Lung (tissue), 12 donors: Measurements from ENCODE around the gene HDAC8. TPM values are rescaled to one million over a fixed set of nuclear protein-coding genes. Genes with fewer than 3 reads are reported as not detected.
"Not testable (repeated sequence)": the region's sequence is repeated elsewhere in the genome, so short reads cannot be mapped to it uniquely, and the experiment has no call there.

Experiments
- ATAC-seq: fragments of 200-7000 bp; cut with Tn5 transposase; one replicate; pipeline ENCODE4 v1.9.1; 2020; ENCODE audit warnings: moderate number of reproducible peaks; ENCODE audit not compliant: insufficient read depth, low FRiP score
- DNase-seq, 3 donors: peaks; one replicate each; pipeline ENCODE4 v3.0.0-alpha.2; 2013 to 2017
- H3K27ac ChIP-seq, 2 donors: one replicate each; pipeline ENCODE4 v1.5.1; 2013; ENCODE audit warnings: mild to moderate bottlenecking in 2 of 2, moderate library complexity in 2 of 2, control low read depth in 1 of 2, inconsistent platforms in 1 of 2, low read depth in 1 of 2, low read length in 1 of 2
- H3K27me3 ChIP-seq, 3 donors: one replicate each; pipeline ENCODE4 v1.5.1; 2013; ENCODE audit warnings: low read length in 2 of 3; ENCODE audit not compliant: control insufficient read depth in 3 of 3, insufficient read depth in 3 of 3
- H3K36me3 ChIP-seq, 4 donors: one replicate each; pipeline ENCODE4 v1.5.1; 2013; ENCODE audit warnings: low read length in 4 of 4, mild to moderate bottlenecking in 1 of 4, moderate library complexity in 1 of 4; ENCODE audit not compliant: control insufficient read depth in 4 of 4, insufficient read depth in 4 of 4
- H3K4me1 ChIP-seq, 5 donors: one replicate each; pipeline ENCODE4 v1.5.1; 2013; ENCODE audit warnings: low read length in 5 of 5, mild to moderate bottlenecking in 2 of 5, moderate library complexity in 1 of 5; ENCODE audit not compliant: control insufficient read depth in 5 of 5, insufficient read depth in 5 of 5
- H3K4me3 ChIP-seq: one replicate; pipeline ENCODE4 v1.5.1; 2013; ENCODE audit warnings: mild to moderate bottlenecking, control low read depth, moderate library complexity
- H3K9ac ChIP-seq, 2 donors: one replicate each; pipeline ENCODE4 v1.5.1; 2013; ENCODE audit warnings: low read length in 2 of 2, control low read depth in 1 of 2; ENCODE audit not compliant: insufficient read depth in 1 of 2
- H3K9me3 ChIP-seq, 4 donors: one replicate each; pipeline ENCODE4 v1.5.1; 2013; ENCODE audit warnings: low read length in 3 of 4, mild to moderate bottlenecking in 1 of 4, moderate library complexity in 1 of 4; ENCODE audit not compliant: control insufficient read depth in 4 of 4, insufficient read depth in 3 of 4
- WGBS, 2 donors: extraction: QIAGEN DNeasy Blood & Tissue Kit; methylation state at CpG; one replicate each; pipeline ENCODE4 v1.1.7; 2013; 5-methylcytosine and 5-hydroxymethylcytosine counted together
- polyA plus RNA-seq, 2 donors: library from polyadenylated mRNA; stranded (reverse); fragments of 200-250 nt; gene quantifications; one replicate each; pipeline ENCODE4 v1.2.1, GENCODE V29; 2013
- total RNA-seq, 2 donors: library from RNA; depleted of rRNA in 1 of 2; stranded (reverse); fragments of >200 nt in 1 of 2; gene quantifications; one replicate each; pipeline ENCODE4 v1.2.1, GENCODE V29; 2014 to 2021
- TF ChIP-seq, protein P1 (sequence below): IDR thresholded peaks from 2 replicates; pipeline ENCODE4 v1.5.1; 2012; ENCODE audit warnings: mild to moderate bottlenecking; ENCODE audit errors: control extremely low read depth, extremely low read depth
- donor health status: control.
- donor health status: control.
- donor health status: Bipolar disorder and iron deficiency.
- donor health status: healthy.
- donor health status: DM: yes; HTN: yes; CAD: no.

HDAC8 gene
- total and polyA plus RNA-seq, 4 donors: 17.4 to 60.6 (median 38.5) TPM

DNA sequence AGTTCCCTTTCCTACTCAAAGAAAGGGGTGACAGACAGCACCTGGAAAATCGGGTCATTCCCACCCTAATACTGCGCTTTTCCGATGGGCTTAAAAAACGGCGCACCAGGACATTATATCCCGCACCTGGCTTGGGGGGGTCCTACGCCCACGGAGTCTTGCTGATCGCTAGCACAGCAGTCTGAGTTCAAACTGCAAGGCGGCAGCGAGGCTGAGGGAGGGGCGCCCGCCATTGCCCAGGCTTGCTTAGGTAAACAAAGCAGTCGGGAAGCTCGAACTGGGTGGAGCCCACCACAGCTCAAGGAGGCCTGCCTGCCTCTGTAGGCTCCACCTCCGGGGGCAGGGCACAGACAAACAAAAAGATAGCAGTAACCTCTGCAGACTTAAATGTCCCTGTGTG, 131.9 kb downstream of the HDAC8 start:
- not testable (repeated sequence) for H3K9me3 ChIP-seq, H3K4me3 ChIP-seq, H3K27ac ChIP-seq, H3K4me1 ChIP-seq, ATAC-seq, H3K27me3 ChIP-seq, H3K9ac ChIP-seq, DNase-seq, H3K36me3 ChIP-seq
- 88 to 96% methylated on average over 15 to 16 of the region's 16 CpGs for WGBS, 2 donors

DNA sequence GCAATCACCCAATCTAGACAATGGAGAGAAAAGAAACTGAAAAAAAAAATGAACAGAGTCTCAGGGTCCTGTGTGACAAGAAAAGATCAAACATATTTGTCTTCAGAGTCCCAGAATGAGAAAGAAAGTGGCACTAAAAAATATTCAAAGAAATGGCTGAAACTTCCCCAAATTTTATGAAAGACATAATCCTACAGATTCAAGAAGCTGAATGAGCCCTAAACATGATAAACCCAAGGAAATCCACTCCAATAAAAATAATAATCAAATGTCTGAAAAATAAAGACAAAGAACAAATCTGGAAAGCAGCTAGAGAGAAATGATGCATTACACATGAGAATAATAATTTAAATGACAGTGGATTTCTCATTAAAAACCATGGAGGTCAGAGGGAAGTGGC, 136.6 kb downstream of the HDAC8 start:
- peaks cover 0 to 8% (median 3%) of the 10 kb centered on the region in 4 donors for H3K36me3 ChIP-seq
- H3K4me1 ChIP-seq: no peaks in the 10 kb centered on the region
- no peak overlapping the region for H3K9ac ChIP-seq
- ATAC-seq: no peak
- H3K4me3 ChIP-seq: no peak overlapping the region
- TF ChIP-seq, protein P1, sequence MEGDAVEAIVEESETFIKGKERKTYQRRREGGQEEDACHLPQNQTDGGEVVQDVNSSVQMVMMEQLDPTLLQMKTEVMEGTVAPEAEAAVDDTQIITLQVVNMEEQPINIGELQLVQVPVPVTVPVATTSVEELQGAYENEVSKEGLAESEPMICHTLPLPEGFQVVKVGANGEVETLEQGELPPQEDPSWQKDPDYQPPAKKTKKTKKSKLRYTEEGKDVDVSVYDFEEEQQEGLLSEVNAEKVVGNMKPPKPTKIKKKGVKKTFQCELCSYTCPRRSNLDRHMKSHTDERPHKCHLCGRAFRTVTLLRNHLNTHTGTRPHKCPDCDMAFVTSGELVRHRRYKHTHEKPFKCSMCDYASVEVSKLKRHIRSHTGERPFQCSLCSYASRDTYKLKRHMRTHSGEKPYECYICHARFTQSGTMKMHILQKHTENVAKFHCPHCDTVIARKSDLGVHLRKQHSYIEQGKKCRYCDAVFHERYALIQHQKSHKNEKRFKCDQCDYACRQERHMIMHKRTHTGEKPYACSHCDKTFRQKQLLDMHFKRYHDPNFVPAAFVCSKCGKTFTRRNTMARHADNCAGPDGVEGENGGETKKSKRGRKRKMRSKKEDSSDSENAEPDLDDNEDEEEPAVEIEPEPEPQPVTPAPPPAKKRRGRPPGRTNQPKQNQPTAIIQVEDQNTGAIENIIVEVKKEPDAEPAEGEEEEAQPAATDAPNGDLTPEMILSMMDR: no peak
- H3K9me3 ChIP-seq: peaks cover 0 to 5% (median 2%) of the 10 kb centered on the region in 4 donors
- H3K27me3 ChIP-seq: peaks cover 0 to 3% (median 1%) of the 10 kb centered on the region in 3 donors
- H3K27ac ChIP-seq: no peak overlapping the region
- no peak for DNase-seq

DNA sequence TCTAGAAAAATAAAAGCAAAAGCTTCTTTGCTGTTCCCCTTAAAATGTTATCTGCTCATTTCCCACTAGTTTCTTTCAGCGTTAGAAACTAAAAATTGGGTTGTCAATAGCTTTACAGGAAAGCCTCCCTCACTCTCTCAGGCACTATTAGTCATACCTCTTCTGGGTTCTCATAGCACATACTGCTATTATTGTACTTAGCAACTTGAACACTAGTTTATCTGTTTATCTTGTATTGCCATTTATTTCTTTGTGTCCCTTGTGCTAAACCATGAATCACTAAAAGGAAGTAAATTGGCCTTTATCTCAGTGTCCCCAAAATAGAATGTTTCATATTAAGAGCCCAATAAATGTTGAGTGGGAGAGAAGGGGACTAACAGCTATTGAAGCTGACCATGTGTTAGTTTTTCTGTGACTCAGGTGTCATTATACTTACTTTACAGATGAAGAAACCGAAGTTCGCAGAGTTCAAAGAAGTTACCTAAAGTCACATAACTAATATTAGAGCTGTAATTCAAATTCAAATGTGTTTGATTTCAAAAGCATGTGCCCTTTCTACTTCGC, 142.2 kb downstream of the HDAC8 start:
- peak; percentile 72 for ATAC-seq
- H3K36me3 ChIP-seq: peaks cover 0 to 4% (median under 1%) of the 10 kb centered on the region in 4 donors
- H3K4me3 ChIP-seq: no peak overlapping the region
- peaks cover 0 to 3% (median 0%) of the 10 kb centered on the region in 4 donors for H3K9me3 ChIP-seq
- H3K27me3 ChIP-seq: peaks cover 0 to 8% (median 6%) of the 10 kb centered on the region in 3 donors
- no peaks in the 10 kb centered on the region for H3K4me1 ChIP-seq
- no peak overlapping the region for H3K9ac ChIP-seq
- no peak for DNase-seq
- no peak overlapping the region for H3K27ac ChIP-seq
- TF ChIP-seq, protein P1: no peak
- WGBS, 2 donors: 79 to 89% methylated on average over 4 of the region's 4 CpGs

DNA sequence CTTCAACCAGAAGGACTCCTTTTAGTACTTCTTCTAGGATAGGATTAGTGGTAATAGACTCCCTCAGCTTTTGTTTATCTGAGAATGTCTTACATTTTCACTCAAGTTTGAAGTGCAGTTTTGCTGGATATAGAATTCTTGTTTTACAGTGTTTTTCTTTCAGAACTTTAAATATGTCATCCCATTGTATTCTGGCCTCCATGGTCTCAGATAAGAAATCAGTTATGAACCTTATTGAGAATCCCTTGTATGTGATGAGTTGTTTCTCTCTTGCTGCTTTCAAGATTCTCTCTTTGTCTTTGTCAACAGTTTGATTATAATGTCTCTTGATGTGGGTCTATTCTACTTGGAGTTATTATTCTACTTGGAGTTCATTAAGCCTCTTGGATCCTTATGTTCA, 150.8 kb downstream of the HDAC8 start:
- Histone ChIP-seq H3K36me3 (peaks cover 0 to 1% (median 0%) of the 10 kb centered on the region in 4 donors), H3K9me3 (peaks cover 0 to 13% (median 1%) of the 10 kb centered on the region in 4 donors), H3K4me3 (no peak overlapping the region), H3K9ac (no peak overlapping the region), H3K27ac (no peak overlapping the region), H3K27me3 (no peaks in the 10 kb centered on the region), H3K4me1 (no peaks in the 10 kb centered on the region)
- no peak for ATAC-seq
- TF ChIP-seq, protein P1: no peak
- DNase-seq: no peak
